Measurements from ENCODE around the gene TRDMT1.

TRDMT1 gene

GRCh38 chr10:17188644-17189172 is 12.8 kb downstream of the TRDMT1 start:
- Histone ChIP-seq H3K4me3 (ENCODE audit: low read depth, low read length) (no peak overlapping the region), H4K8ac (ENCODE audit: low read depth, low read length) (no peak overlapping the region), H2BK12ac (ENCODE audit: low read length) (no peak overlapping the region), H3K4ac (ENCODE audit: low read depth, low read length) (no peak overlapping the region), H4K91ac (ENCODE audit: low read depth, low read length) (no peak overlapping the region), H3K27ac (ENCODE audit: low read depth, low read length) (no peak overlapping the region), H2AK5ac (ENCODE audit: low read length) (no peak overlapping the region), H3K9ac (ENCODE audit: low read length) (no peak overlapping the region), H2AFZ (ENCODE audit: insufficient read depth, low read length, poor library complexity) (no peak overlapping the region), H3K36me3 (ENCODE audit: control insufficient read depth in 1 of 2, insufficient read depth in 2 of 2, low read length in 2 of 2) (no peaks in the 10 kb centered on the region), H3K4me2 (ENCODE audit: low read length) (no peak overlapping the region), H3K79me1 (ENCODE audit: low read length) (no peaks in the 10 kb centered on the region), H3K4me1 (ENCODE audit: control insufficient read depth in 1 of 2, insufficient read depth in 2 of 2, low read length in 2 of 2) (no peaks in the 10 kb centered on the region), H3K79me2 (ENCODE audit: control insufficient read depth, insufficient read depth, low read length, poor library complexity) (no peaks in the 10 kb centered on the region), H4K12ac (ENCODE audit: low read depth, low read length) (no peak overlapping the region), H2BK5ac (ENCODE audit: low read depth, low read length, poor library complexity) (no peak overlapping the region), H3K18ac (ENCODE audit: low read length) (no peak overlapping the region), H3K9me3 (ENCODE audit: insufficient read depth, low read depth, low read length) (no peaks in the 10 kb centered on the region), H2BK120ac (ENCODE audit: insufficient read depth, low read length, poor library complexity) (no peak overlapping the region), H3K23ac (ENCODE audit: low read length) (no peak overlapping the region), H3K27me3 (ENCODE audit: insufficient read depth, low read length) (no peaks in the 10 kb centered on the region), H3K14ac (ENCODE audit: low read length) (no peak overlapping the region)
- DNase-seq = no peak
- WGBS (ENCODE audit: extremely low coverage, insufficient coverage, insufficient read length) = no CpG with 5 or more reads among the region's 3 CpGs

GRCh38 chr10:17185873-17186272 is 15.6 kb downstream of the TRDMT1 start:
- Histone ChIP-seq H3K4me1 (ENCODE audit: control insufficient read depth in 1 of 2, insufficient read depth in 2 of 2, low read length in 2 of 2) (peaks cover 2 to 5% of the 10 kb centered on the region in 2 experiments), H3K4me3 (ENCODE audit: low read depth, low read length) (no peak overlapping the region), H3K27ac (ENCODE audit: low read depth, low read length) (no peak overlapping the region), H3K9me3 (ENCODE audit: insufficient read depth, low read depth, low read length) (no peaks in the 10 kb centered on the region), H4K8ac (ENCODE audit: low read depth, low read length) (no peak overlapping the region), H3K23ac (ENCODE audit: low read length) (no peak overlapping the region), H2BK12ac (ENCODE audit: low read length) (no peak overlapping the region), H2BK120ac (ENCODE audit: insufficient read depth, low read length, poor library complexity) (no peak overlapping the region), H4K12ac (ENCODE audit: low read depth, low read length) (no peak overlapping the region), H3K36me3 (ENCODE audit: control insufficient read depth in 1 of 2, insufficient read depth in 2 of 2, low read length in 2 of 2) (no peaks in the 10 kb centered on the region), H2AK5ac (ENCODE audit: low read length) (no peak overlapping the region), H3K18ac (ENCODE audit: low read length) (no peak overlapping the region), H2AFZ (ENCODE audit: insufficient read depth, low read length, poor library complexity) (no peak overlapping the region), H3K14ac (ENCODE audit: low read length) (no peak overlapping the region), H3K79me2 (ENCODE audit: control insufficient read depth, insufficient read depth, low read length, poor library complexity) (no peaks in the 10 kb centered on the region), H3K9ac (ENCODE audit: low read length) (no peak overlapping the region), H3K4me2 (ENCODE audit: low read length) (no peak overlapping the region), H2BK5ac (ENCODE audit: low read depth, low read length, poor library complexity) (no peak overlapping the region), H3K79me1 (ENCODE audit: low read length) (no peaks in the 10 kb centered on the region), H3K4ac (ENCODE audit: low read depth, low read length) (no peak overlapping the region), H4K91ac (ENCODE audit: low read depth, low read length) (no peak overlapping the region), H3K27me3 (ENCODE audit: insufficient read depth, low read length) (no peaks in the 10 kb centered on the region)
- DNase-seq = no peak
- no CpG with 5 or more reads among the region's 3 CpGs for WGBS (ENCODE audit: extremely low coverage, insufficient coverage, insufficient read length)

- no peak overlapping the region for H2AFZ ChIP-seq (ENCODE audit: insufficient read depth, low read length, poor library complexity)
- peaks cover 2 to 5% of the 10 kb centered on the region in 2 experiments for H3K4me1 ChIP-seq (ENCODE audit: control insufficient read depth in 1 of 2, insufficient read depth in 2 of 2, low read length in 2 of 2)
- no peak overlapping the region for H2AK5ac ChIP-seq (ENCODE audit: low read length)
- H2BK12ac ChIP-seq (ENCODE audit: low read length) = no peak overlapping the region
- no peak overlapping the region for H3K4me3 ChIP-seq (ENCODE audit: low read depth, low read length)
- H4K8ac ChIP-seq (ENCODE audit: low read depth, low read length) = no peak overlapping the region
- no peak overlapping the region for H3K27ac ChIP-seq (ENCODE audit: low read depth, low read length)
- H2BK5ac ChIP-seq (ENCODE audit: low read depth, low read length, poor library complexity) = no peak overlapping the region
- no peak overlapping the region for H3K14ac ChIP-seq (ENCODE audit: low read length)
- H3K36me3 ChIP-seq (ENCODE audit: control insufficient read depth in 1 of 2, insufficient read depth in 2 of 2, low read length in 2 of 2) = no peaks in the 10 kb centered on the region
- no peak overlapping the region for H3K23ac ChIP-seq (ENCODE audit: low read length)
- H3K4ac ChIP-seq (ENCODE audit: low read depth, low read length) = no peak overlapping the region
- no peak overlapping the region for H3K4me2 ChIP-seq (ENCODE audit: low read length)
- no peaks in the 10 kb centered on the region for H3K79me1 ChIP-seq (ENCODE audit: low read length)
- no peak overlapping the region for H4K91ac ChIP-seq (ENCODE audit: low read depth, low read length)
- DNase-seq = no peak
- no peak overlapping the region for H4K12ac ChIP-seq (ENCODE audit: low read depth, low read length)
- H3K18ac ChIP-seq (ENCODE audit: low read length) = no peak overlapping the region
- no peaks in the 10 kb centered on the region for H3K79me2 ChIP-seq (ENCODE audit: control insufficient read depth, insufficient read depth, low read length, poor library complexity)
- H3K9ac ChIP-seq (ENCODE audit: low read length) = no peak overlapping the region
- WGBS (ENCODE audit: extremely low coverage, insufficient coverage, insufficient read length) = no CpG with 5 or more reads among the region's 2 CpGs
- H3K9me3 ChIP-seq (ENCODE audit: insufficient read depth, low read depth, low read length) = no peaks in the 10 kb centered on the region
- H3K27me3 ChIP-seq (ENCODE audit: insufficient read depth, low read length) = no peaks in the 10 kb centered on the region
- no peak overlapping the region for H2BK120ac ChIP-seq (ENCODE audit: insufficient read depth, low read length, poor library complexity)
Measured at GRCh38 chr10:17183110-17183509, 18.4 kb downstream of the TRDMT1 start.

GRCh38 chr10:17181751-17182150 is 19.7 kb downstream of the TRDMT1 start:
- Histone ChIP-seq H3K23ac (ENCODE audit: low read length) (no peak overlapping the region), H3K4me3 (ENCODE audit: low read depth, low read length) (no peak overlapping the region), H3K79me2 (ENCODE audit: control insufficient read depth, insufficient read depth, low read length, poor library complexity) (no peaks in the 10 kb centered on the region), H2AFZ (ENCODE audit: insufficient read depth, low read length, poor library complexity) (no peak overlapping the region), H3K9me3 (ENCODE audit: insufficient read depth, low read depth, low read length) (no peaks in the 10 kb centered on the region), H2BK5ac (ENCODE audit: low read depth, low read length, poor library complexity) (no peak overlapping the region), H2BK120ac (ENCODE audit: insufficient read depth, low read length, poor library complexity) (no peak overlapping the region), H3K27ac (ENCODE audit: low read depth, low read length) (no peak overlapping the region), H4K12ac (ENCODE audit: low read depth, low read length) (no peak overlapping the region), H2BK12ac (ENCODE audit: low read length) (no peak overlapping the region), H4K91ac (ENCODE audit: low read depth, low read length) (no peak overlapping the region), H3K79me1 (ENCODE audit: low read length) (no peaks in the 10 kb centered on the region), H4K8ac (ENCODE audit: low read depth, low read length) (no peak overlapping the region), H3K18ac (ENCODE audit: low read length) (no peak overlapping the region), H3K14ac (ENCODE audit: low read length) (no peak overlapping the region), H3K36me3 (ENCODE audit: control insufficient read depth in 1 of 2, insufficient read depth in 2 of 2, low read length in 2 of 2) (no peaks in the 10 kb centered on the region), H3K27me3 (ENCODE audit: insufficient read depth, low read length) (no peaks in the 10 kb centered on the region), H3K4me1 (ENCODE audit: control insufficient read depth in 1 of 2, insufficient read depth in 2 of 2, low read length in 2 of 2) (peaks cover 2 to 5% of the 10 kb centered on the region in 2 experiments), H2AK5ac (ENCODE audit: low read length) (no peak overlapping the region), H3K4ac (ENCODE audit: low read depth, low read length) (no peak overlapping the region), H3K9ac (ENCODE audit: low read length) (no peak overlapping the region), H3K4me2 (ENCODE audit: low read length) (no peak overlapping the region)
- no peak for DNase-seq
- no CpG with 5 or more reads among the region's 3 CpGs for WGBS (ENCODE audit: extremely low coverage, insufficient coverage, insufficient read length)

Measured in trophoblast cell (in vitro differentiated cells and primary cell).